VCaP (cell line): ENCODE measurements around the gene AQP1.

Experiments used
- H3K27ac ChIP-seq: fragments of 450-650 bp; 2 replicates; pipeline ENCODE4 v1.5.1; 2017
- TF ChIP-seq, protein P1 (sequence below): fragments of 450-650 bp; conservative IDR thresholded peaks from 2 replicates; pipeline ENCODE4 v1.5.1; 2017; ENCODE audit warnings: mild to moderate bottlenecking, moderate library complexity

AQP1 gene

DNA sequence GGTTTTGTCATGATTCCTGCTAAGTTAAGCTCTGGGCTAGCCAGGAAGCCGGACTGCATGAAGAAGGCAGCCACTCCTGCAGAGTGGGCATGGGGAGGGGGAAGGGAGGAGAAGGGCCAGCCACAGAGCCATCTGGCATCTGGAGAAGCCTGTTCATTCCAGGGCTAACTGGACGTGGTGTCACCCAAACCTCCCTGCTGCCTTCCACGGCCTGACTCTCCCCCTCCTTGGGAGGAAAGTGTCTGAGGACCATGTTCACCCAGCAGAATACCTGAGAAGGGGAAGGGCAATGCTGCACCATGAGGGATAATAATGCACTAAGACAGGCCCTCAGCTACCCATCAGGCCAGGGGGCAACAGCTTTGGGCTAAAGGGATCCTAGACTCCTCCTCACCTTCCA, 15.4 kb downstream of the AQP1 start:
- TF ChIP-seq, protein P1, sequence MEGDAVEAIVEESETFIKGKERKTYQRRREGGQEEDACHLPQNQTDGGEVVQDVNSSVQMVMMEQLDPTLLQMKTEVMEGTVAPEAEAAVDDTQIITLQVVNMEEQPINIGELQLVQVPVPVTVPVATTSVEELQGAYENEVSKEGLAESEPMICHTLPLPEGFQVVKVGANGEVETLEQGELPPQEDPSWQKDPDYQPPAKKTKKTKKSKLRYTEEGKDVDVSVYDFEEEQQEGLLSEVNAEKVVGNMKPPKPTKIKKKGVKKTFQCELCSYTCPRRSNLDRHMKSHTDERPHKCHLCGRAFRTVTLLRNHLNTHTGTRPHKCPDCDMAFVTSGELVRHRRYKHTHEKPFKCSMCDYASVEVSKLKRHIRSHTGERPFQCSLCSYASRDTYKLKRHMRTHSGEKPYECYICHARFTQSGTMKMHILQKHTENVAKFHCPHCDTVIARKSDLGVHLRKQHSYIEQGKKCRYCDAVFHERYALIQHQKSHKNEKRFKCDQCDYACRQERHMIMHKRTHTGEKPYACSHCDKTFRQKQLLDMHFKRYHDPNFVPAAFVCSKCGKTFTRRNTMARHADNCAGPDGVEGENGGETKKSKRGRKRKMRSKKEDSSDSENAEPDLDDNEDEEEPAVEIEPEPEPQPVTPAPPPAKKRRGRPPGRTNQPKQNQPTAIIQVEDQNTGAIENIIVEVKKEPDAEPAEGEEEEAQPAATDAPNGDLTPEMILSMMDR, result no peak
- H3K27ac ChIP-seq, result no peak overlapping the region

GRCh38 chr7:30927559-30927958, 15.9 kb downstream of the AQP1 start:
- TF ChIP-seq, protein P1, result no peak

DNA sequence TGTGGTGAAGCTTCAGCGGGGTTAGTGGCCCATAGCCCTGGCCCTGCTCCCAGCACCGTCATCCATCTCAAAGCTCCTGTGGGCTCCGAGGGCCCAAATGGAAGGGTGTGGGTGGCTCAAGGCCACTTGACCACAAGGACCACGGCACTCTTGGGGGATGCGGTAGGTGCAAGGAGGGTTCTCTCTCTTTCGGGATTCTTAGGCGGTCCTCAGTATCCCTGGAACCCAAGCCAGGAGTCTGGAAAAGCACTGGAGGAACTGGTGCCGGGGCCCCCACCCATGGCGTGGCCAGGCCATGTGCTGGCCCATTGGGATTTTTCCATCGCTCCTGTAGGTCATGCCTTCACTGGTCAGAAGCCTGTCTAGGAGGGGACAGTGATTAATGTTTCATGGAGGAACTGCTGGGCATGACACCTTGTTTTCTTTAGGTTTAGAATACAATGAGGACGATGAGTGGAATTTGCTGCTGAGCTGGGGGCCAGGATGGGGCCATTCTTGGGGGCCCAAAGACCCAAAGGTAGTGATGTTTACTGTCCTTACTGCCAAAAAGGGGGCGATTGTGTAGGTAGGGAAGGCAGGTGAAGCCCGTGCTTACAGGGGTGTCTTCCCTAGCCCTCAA, 16.7 kb downstream of the AQP1 start:
- TF ChIP-seq, protein P1, result no peak
- H3K27ac ChIP-seq, result no peak overlapping the region

More at GRCh38 chr7:30927559-30927958, 15.9 kb downstream of the AQP1 start:
- no peak overlapping the region for H3K27ac ChIP-seq

- H3K27ac ChIP-seq, result no peak overlapping the region
- TF ChIP-seq, protein P1, result no peak
These were observed 18.0 kb downstream of the AQP1 start for GRCh38 chr7:30929686-30930085.

GRCh38 chr7:30930621-30931020, 19.0 kb downstream of the AQP1 start:
- TF ChIP-seq, protein P1, result no peak
- no peak overlapping the region for H3K27ac ChIP-seq

- H3K27ac ChIP-seq, result no peak overlapping the region
- TF ChIP-seq, protein P1, result no peak
These were observed 19.7 kb downstream of the AQP1 start for GRCh38 chr7:30931161-30931928.

GRCh38 chr7:30931929-30932540, 20.4 kb downstream of the AQP1 start:
- TF ChIP-seq, protein P1, result no peak
- no peak overlapping the region for H3K27ac ChIP-seq
